Bone marrow (tissue), 2 donors: ENCODE data around the gene TBX4.

Experiments
- DNase-seq, 2 donors: peaks; one replicate each; lab custom pipeline; 2025; lab: John Stamatoyannopoulos, UW

The TBX4 gene

DNA sequence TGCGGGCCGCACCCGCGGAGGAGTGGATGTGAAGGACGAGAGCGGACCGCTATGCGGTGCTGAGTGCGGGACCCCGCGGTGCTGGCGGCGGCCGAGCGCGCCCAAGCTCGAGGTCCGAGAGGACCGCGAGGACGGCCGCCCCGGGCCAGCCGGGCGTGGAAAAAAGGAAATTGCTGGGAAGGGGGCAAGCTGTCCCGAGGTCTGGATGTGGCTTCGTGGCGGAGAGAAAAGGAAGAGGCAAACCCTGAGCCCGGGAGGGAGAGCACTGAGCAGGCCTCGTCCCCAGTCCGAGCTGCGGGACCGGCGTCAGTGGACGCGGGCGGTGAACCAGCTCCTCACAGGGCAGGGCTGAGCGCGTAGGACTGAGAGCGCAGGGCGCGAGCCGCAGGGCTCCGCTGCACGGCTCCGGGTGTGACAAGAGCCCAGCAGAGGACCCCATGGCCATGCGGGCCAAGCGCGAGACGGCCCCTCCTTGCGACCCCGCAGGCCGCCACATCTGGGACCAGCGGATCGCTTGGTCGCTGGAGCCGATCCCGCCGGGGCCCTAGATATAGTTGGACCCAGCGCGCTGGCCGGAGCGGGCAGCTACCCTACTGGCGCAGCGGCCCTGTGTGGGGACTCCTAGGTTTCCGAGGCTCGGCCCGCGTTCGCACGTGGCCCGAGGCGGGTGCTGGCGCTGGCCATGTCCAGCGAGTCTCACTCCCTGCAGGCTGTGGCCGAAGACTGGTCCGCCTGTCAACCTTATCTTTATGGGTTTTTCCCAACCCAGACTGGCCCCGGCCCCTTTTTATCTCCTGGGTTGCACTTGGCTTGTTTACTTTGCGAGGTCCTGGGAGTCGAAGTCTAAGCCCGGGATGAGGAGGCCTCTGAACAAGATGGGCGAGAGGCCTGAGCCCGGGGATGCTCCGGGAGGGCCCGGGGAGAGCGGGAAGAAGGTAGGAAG lies 2.4 kb downstream of the TBX4 start:
- DNase-seq: no peak

GRCh38 chr17:61455324-61456060 lies 3.3 kb downstream of the TBX4 start:
- no peak for DNase-seq

DNA sequence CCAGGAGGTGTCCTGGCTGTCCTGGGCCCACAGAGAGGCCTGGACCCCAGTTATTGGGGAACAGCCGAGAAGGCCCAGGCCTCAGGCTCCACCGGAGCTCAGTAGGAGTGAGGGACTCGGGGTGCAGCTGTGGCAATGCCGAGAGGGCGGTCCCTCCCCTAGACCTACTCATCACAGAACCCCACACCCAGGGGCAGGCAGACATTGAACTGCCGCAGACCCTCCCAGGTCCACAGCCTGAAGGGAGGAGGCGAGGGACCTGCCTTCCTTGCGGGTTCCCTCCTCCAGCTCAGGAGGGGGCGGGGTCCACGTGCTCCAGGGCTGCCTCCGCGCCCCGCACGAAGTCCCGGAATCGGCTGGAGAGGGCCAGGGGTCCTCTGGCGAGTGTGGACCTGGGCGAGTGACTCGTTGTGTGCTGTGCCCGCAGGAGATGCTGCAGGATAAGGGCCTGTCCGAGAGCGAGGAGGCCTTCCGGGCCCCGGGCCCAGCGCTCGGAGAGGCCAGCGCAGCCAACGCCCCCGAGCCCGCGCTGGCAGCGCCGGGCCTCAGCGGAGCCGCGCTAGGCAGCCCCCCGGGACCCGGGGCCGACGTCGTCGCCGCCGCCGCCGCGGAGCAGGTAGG lies 3.9 kb downstream of the TBX4 start:
- no peak for DNase-seq

DNA sequence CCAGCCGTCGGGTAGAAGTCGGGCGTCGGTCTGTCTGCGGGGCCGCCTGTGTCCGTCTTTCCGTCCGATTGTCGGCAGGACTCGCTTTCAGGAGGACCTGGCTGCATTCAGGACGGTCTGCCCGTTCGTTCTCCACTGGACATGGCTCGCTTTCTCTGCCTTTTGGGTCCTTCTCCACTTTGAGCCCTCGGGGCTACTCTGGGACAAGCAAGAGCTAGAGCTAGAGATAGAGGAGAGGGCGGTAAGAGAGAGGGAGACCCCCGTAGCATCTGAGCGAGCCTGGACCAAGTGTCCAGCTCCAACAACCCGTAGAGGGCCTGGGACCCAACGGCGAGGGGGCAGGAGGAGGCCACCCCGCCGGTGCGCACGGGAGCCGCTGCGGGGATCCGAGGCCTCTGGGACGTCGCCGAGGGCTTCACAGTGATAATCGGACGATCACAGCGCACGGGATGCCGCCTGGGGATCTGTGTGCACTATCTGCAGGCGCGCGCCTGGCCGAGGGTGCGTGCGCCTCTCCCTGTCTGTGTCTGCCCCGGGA lies 4.5 kb downstream of the TBX4 start:
- DNase-seq: no peak

DNA sequence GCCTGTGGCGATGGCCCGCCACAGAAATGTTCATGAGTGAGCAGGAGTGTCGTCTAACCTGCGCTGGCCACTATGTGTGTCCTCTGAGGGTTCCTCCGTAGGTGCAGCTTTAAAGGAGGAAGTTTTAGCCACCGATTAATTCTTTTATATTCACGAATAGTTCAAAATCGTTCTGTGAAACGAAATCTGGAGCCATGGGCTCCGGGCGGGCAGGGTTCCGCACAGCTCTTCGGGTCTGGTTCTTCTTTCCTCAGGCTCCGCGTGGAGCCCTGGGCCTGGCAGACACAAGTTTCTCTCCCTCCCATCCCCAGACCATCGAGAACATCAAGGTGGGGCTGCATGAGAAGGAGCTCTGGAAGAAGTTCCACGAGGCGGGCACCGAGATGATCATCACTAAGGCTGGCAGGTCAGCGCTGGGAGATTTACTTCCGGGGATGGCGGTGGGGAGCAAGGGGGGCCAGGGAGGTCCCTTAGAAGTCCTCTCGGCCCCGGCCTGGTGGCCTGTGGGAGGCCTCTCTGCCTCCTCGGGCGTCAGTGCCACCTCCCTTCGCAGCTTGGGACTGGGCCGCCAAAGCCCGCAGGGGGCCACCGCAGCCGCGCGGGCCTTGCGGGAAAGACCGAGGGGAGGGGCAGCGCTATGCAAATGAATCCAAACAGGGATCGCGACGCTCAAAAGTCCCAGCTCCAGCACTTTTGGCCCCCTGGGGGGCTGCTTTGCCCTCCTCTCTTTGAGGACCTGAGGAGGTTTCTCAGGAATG lies 5.2 kb downstream of the TBX4 start:
- DNase-seq: no peak

GRCh38 chr17:61458000-61458399 lies 5.8 kb downstream of the TBX4 start:
- DNase-seq: no peak

- DNase-seq: no peak
These were observed 6.4 kb downstream of the TBX4 start for GRCh38 chr17:61458421-61459141.

GRCh38 chr17:61459142-61459809 lies 7.1 kb downstream of the TBX4 start:
- DNase-seq: no peak

DNA sequence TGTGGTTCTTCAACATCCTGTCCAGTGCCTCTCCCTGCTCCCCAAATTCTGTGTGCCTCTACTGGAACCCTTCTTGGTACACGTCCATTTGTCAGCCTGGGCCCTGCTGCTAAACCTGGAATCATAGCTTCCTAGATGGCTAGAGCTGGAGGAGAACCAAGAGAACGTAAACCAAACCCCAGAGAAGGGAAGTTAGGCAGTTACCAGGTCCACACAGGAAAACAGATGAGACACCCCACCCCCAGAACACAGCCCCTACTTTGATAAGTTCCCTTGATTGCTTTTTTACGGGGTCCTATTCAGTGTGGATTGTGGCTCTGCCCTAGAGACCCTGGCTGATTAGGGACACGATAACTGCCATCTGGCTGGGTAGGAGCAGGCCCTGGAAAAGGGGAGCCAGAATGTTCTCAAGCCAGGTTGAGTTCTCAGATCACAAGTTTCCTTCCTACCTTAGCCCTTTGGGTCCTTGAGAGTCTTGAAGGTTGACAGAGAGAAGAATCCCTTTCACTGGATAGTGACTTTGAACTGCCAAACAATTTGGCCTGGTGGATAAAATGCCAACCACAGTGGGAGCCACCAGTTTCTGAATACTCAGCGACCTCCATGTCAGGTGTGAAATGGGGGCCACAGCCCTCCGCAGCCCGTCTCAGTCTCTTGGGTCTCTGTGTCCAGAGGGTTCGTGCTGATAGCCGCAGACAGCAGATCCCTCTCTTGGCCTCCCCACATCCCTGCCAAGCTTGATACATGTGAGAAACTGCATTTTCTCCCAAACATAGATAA lies 7.9 kb downstream of the TBX4 start:
- DNase-seq: no peak

DNA sequence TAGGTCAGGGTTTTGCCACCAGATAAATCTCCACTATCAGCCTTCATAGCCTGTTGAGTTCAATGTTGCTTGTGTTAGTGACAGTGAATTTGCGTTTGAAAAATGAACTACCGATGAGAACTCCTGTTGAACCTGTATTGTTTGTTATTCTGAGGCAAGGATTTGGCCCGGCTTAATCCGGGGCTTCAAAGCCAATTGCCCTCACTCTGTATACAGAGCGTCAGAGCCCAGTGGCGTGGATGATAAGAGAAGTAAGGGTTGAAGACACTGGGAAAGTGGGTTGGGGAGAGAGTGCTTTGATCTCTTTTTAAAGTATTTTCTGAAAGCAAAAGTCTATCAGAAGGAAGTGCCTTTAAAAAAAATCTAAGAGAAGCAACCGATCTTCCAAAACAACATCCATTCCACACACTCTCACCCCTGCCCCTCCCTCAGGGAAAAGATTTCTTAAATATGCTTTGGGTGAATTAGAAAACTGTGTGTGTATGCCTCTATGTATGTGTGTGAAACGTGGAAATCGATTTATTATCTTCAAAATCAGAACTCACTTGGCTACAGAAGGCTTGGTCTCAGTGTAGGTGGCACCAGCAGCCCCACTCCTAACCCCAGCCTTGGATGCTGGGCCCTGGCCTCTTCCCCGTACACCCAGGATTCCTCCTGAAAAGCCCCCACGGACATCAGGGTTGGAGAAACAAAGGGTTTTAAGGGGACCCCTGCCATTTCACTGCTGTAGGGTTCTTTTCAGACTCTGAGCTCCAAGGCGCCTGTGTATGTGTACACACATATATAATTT lies 8.8 kb downstream of the TBX4 start:
- no peak for DNase-seq

- no peak for DNase-seq
These were observed 9.4 kb downstream of the TBX4 start for GRCh38 chr17:61461586-61461966.

DNA sequence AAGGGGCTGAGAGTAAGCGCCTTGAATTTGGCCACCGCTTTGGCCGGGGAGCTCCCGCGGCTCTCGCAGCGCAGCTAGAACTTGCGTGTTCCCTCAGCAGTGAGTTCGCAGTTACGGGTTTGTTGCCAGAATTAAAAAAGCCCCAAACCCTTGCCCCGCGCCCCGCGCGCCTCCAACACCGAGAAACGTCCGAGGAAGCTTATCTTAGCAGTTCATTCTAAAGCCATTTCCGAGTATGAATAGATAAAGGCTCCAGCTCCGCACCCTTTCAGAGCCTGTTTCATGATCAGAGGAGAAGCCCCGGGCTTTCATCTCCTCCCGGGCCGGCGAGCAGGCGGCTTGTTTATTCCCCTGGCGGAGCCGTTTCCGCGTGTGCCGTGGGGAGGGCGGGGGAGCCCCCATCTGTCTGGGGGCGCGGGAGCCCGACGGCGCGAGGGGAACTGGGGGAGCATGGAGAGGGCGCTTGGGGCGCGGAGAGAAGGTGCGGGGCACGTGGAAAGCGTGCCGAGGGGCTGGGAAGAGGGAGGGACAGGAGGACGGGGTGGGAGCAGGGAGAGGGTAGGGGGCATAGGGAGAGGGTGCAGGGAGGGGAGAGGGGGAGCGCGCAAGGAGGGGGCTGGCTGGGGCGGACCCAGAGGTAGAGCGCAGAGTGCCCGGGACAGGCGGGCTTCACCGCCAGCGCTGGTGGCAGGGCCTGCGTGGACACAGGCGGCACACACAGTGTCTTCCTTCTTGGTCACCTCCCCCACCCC lies 9.9 kb downstream of the TBX4 start:
- DNase-seq: no peak

DNA sequence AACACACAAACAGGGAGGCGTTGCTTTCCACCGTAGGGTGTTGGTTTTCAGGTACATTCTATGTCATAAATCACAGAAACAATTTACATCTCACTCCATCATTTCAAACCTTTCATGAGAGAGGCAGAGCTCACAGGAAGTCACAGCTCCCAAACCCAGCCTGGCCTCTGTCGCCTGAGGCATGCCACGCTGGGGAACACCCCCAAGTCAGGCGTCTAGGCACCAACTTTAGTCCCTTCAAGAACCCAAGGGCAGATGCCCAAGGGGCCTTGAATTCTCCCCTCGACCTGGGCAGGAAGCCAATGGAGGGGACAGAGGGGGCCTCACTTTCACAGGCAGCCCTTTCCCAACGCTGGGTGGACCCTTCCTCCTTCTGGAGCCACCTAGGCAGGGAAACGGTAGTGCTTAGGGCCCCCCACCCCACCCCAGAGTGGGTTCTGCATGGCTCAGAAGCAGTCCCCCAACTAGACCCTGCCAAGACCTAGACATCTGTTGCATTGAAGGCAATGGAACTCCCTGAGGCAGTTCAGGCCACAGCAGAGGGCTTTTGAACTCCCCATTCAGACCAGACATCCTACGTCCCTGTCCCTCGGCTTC lies 10.6 kb downstream of the TBX4 start:
- no peak for DNase-seq

- no peak for DNase-seq
These were observed 11.3 kb downstream of the TBX4 start for GRCh38 chr17:61463316-61464129.

DNA sequence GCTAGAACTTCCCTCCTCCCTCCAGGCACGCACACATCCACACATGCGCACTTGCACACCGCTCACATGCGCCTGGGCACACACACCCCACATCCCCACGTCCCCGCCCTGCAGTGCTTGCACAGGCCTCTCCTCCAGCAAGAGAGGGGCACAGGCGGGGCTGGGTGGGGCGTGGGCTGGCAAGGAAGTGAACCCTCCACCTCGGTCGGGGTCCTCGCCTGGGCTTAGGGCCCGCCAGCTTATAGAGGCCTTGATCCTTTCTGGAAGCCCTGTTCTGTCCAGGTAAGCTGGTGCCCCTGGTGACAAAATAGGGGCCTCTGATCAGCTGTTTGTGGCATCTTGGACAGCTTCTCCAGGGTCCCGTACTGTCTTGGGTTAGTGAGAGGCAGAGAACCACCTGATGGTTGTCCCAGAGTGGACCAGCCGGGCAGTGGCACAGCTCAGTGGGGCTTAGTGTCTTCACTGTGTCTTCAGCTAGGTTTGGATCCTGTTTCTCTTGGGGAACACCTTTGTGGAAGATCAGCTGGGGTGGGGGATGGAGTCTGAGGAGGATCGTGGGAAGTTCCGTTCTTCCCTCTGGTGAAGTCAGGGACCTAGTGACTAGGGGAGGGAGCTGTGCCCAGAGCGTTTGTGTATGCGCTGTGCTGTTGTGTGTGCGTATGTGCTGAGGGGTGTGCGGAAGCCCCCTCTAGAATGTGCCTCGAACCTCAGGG lies 12.1 kb downstream of the TBX4 start:
- no peak for DNase-seq

GRCh38 chr17:61464843-61465180 lies 12.6 kb downstream of the TBX4 start:
- no peak for DNase-seq
